ENCODE measurements around the gene KCNMB4.

DNA sequence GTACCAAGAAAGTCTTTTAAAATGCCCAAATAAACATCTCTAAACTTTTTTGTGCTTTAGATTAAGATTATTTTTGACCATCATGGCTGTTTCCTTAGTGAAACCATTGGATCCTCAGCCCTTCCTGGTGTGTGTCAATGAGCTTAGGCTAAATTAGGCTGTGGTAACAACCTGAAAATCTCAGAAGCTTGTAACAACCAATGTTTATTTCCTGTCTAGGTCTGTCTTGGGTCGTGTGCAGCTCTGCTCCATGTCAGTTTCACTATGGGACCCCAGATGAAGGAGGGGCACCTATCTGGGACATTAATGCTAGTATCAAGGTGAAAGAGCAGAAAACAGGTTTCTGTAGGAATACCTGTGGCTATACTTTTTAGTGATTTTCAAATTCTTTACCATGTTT, 49.9 kb downstream of the KCNMB4 start:
- TF ChIP-seq, protein P1, sequence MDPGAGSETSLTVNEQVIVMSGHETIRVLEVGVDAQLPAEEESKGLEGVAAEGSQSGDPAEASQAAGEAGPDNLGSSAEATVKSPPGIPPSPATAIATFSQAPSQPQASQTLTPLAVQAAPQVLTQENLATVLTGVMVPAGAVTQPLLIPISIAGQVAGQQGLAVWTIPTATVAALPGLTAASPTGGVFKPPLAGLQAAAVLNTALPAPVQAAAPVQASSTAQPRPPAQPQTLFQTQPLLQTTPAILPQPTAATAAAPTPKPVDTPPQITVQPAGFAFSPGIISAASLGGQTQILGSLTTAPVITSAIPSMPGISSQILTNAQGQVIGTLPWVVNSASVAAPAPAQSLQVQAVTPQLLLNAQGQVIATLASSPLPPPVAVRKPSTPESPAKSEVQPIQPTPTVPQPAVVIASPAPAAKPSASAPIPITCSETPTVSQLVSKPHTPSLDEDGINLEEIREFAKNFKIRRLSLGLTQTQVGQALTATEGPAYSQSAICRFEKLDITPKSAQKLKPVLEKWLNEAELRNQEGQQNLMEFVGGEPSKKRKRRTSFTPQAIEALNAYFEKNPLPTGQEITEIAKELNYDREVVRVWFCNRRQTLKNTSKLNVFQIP (CRISPR knock-in tag; IDR thresholded peaks at IDR 0.05; ENCODE audit: borderline replicate concordance, low read depth) = no peak
- TF ChIP-seq, protein P2, sequence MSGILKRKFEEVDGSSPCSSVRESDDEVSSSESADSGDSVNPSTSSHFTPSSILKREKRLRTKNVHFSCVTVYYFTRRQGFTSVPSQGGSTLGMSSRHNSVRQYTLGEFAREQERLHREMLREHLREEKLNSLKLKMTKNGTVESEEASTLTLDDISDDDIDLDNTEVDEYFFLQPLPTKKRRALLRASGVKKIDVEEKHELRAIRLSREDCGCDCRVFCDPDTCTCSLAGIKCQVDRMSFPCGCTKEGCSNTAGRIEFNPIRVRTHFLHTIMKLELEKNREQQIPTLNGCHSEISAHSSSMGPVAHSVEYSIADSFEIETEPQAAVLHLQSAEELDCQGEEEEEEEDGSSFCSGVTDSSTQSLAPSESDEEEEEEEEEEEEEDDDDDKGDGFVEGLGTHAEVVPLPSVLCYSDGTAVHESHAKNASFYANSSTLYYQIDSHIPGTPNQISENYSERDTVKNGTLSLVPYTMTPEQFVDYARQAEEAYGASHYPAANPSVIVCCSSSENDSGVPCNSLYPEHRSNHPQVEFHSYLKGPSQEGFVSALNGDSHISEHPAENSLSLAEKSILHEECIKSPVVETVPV (CRISPR knock-in tag; IDR thresholded peaks at IDR 0.05) = no peak

Measured in SK-N-SH treated with all-trans-retinoic acid at 6 μM for 48 hours (cell line).